HG02840 (cell line): Measurements from ENCODE around the gene CLASP2.

Source experiments
- ATAC-seq: cut with Tn5 transposase; IDR thresholded peaks from one replicate; pipeline ENCODE4 v1.9.1; 2021; ENCODE audit warnings: mild to moderate bottlenecking, moderate library complexity, moderate number of reproducible peaks; ENCODE audit not compliant: unreplicated experiment, low FRiP score

CLASP2 gene

DNA sequence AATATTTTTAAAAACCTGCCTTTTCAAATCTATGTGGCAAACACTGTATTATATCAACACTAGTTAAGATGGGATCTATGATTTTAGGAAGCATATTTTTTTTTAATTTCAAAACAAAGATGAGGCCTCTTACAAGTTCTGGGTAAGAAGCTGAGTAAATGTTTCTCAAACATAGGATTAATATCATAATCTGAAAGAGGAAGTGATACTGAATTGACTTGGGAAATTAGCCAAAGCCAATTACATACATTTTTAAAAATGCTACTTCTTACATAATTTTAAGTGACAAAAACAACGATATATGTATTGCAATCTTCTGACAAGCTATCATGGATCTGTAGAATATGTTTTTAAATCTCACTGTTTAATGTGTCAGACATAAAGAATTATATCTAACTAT lies 142.7 kb downstream of the CLASP2 start:
- ATAC-seq = no peak

DNA sequence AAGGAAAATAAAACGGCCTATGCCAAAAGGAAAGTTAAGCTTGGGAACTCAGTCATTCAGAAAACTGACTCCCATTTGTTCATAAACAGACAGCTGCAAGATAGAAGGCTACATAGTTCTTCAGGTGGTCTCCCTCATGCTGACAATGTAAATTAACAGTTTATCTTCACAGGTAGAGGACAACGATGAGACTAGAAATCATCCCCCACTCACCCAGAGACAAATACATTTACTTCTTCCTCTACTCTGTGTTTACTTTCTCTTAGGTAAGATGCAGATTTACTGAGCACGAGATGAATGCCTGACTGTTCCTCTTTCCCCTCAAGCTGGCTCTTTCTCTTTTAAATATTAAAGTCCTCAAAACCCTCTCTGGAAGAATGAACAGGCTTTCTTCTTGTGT lies 160.2 kb downstream of the CLASP2 start:
- no peak for ATAC-seq

- ATAC-seq = no peak
Observed at GRCh38 chr3:33557279-33557678, 160.8 kb downstream of the CLASP2 start.

DNA sequence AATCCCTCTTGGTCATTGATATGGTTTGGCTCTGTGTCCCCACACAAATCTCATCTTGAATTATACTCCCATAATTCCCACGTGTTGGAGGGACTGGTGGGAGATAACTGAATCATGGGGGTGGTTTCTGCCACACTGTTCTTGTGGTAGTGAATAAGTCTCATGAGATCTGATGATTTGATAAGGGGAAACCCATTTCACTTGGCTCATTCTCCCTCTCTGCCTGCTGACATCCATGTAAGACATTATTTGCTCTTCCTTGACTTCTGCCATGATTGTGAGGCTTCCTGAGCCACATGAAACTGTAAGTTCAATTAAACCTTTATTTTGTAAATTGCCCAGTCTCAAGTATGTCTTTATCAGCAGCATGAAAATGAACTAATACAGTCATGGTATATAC lies 171.0 kb downstream of the CLASP2 start:
- ATAC-seq = no peak

GRCh38 chr3:33544126-33544525 lies 173.9 kb downstream of the CLASP2 start:
- ATAC-seq = no peak

DNA sequence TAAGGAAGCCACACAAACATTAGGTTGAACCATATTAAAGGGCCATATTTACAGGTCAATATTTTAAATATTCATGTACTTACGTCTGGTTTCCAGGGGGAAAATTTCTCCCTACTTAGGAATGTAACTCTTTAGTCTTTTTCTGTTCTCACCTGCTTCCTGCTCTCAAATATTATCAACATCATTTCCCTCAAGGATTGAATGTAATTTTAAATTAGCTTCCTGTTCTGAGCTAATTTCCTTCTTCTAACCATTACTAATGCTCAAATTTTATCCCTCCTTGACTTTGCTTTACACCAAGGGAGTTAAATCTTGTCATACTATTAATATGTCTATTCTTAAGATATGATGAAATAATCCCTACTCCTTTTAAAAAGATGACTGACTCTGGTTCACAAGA lies 174.5 kb downstream of the CLASP2 start:
- no peak for ATAC-seq

GRCh38 chr3:33541918-33542317 lies 176.1 kb downstream of the CLASP2 start:
- ATAC-seq = no peak

GRCh38 chr3:33538678-33539339 lies 179.2 kb downstream of the CLASP2 start:
- no peak for ATAC-seq

DNA sequence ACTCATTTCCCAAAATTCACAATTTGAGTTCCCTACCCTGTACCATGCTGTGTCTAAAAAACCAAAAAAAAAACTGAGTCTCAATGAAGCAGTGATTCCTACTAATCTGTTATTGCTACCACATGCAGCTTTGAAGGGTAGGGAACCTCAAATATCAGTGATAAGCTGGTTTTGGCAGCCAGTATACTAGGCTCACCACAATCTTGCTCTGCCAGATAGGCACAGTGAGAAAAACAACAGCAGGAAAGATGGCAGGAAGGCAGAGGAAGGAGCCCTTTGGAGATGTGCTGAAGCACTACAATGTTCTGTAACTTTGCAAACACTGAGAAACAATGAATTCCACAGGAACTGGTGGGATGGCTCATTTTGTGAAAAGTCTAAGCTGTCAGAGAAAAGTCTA lies 180.9 kb downstream of the CLASP2 start:
- no peak for ATAC-seq

- ATAC-seq = no peak
Observed at GRCh38 chr3:33526787-33527186, 191.3 kb downstream of the CLASP2 start.

GRCh38 chr3:33525232-33525631 lies 192.8 kb downstream of the CLASP2 start:
- ATAC-seq = no peak

- ATAC-seq = no peak
Observed at GRCh38 chr3:33523093-33523667, 194.9 kb downstream of the CLASP2 start.

DNA sequence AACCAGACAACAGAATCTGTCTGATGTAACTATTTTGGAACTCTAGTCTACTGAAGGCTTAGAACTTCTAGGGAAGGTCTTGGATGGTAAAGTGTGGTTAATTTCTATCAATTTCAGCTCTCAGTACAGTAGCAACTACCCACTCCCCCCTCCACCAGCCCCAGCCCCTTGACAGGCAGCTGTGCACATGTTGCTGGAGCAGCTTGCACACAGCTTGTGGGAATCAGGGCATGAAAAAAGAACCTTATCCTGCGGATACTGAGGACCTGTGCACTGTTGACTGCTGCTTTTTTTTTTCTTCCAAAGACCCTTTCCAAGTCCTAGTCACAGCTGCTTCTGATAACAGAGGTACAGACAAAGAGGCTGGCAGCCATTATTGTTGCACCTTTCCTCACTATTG lies 196.3 kb downstream of the CLASP2 start:
- ATAC-seq = no peak

- ATAC-seq = no peak
Observed at GRCh38 chr3:33513262-33513863, 204.7 kb downstream of the CLASP2 start.

DNA sequence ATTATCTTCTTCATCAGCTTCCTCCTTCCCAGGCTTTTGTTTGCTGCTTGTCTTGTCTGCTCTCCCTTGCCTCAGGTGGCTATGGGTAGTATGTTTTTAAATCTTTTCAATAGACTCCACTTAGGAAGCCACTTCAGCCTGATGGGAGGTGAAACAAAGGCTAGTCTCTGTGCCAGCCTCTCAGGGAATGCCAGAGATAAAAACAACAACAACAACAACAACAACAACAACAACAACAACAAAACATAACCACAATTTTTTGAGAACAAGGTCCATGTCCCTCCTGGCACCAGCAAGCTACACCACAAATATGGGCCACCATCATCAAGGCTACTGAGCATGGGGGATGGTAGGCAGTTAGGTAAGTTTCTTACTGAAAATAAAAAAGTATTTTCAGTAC lies 213.0 kb downstream of the CLASP2 start:
- ATAC-seq = no peak

- ATAC-seq = no peak
Observed at GRCh38 chr3:33496449-33496848, 221.6 kb downstream of the CLASP2 start.

DNA sequence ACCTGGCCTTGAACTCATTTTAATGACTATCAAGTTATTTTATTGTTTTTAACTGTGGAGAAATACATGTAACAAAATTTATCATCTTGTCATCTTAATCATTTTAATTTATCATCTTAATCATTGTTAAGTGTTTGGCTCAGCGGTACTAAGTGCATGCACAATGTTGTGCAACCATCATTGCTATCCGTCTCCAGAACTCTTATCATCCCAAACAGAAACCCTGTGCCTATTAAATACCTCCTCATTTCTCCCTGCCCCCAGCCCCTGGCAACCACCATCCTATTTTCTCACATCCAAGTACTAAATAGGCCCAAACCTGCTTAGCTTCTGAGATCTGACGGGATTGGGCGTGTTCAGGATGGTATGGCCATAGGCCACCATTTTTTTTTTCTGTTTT lies 226.3 kb downstream of the CLASP2 start:
- ATAC-seq = no peak

DNA sequence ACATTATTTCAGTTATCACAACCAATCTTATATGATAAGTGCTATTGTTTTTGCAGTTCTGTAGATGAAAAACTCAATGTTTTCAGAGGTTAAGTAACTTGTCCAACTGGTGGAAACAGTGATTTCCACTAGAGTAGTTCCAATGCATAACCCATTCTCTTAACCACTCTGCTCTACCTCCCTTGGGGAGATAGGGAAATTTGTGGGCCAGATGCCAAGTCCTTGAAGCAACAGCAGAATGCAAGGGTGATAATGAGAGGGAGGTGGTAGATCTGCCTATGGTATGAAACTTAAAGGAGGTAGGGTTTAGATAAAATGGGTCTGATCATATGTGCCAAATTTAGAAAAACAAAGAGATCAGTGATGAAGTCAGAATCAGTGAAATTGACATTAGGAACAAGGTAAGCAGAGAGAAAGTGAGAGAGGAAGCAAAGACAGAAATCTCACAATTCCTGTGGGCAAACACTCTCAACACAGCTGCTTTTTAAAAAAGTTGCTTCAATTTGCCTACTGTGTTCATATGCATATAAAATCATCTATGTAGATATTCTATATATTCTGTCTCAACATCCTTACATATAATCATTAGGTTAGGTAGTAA lies 227.3 kb downstream of the CLASP2 start:
- no peak for ATAC-seq

DNA sequence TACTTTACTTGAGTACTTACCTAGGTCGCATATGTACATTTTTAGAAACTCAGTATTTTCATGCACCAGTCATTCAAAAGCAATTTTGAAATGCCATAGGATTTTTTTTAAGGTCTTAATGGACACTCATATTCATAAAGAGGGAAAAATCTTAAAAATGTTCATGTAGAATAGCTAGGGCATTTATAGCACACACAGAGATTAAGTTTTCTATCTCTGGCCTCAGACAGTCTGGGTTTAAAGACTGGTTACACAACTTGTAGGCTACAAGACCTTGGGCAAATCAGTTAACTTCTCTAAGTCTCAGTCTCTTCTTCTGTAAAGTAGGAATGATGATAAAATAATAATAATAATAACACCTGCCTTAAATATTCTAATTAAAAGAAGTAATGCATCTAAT lies 229.4 kb downstream of the CLASP2 start:
- ATAC-seq = no peak

DNA sequence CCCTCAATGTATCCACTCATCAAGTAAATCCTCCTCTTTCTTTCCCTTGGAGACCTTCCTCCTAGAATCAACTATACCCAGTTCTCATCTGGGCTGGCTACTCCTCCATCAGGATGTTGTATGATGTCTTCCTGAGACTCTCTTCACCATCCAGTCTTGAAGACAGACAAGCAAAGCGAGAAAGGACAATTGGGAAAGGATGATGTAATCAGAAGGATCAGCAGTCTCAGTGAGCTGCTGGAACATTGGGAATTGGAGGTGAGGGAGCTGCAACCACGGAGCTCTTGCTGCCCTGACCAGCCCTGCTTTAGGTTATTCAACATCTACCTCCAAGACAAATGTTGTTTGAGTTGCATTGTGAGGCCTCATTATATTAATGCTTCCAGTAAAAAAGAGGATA lies 229.8 kb downstream of the CLASP2 start:
- no peak for ATAC-seq

DNA sequence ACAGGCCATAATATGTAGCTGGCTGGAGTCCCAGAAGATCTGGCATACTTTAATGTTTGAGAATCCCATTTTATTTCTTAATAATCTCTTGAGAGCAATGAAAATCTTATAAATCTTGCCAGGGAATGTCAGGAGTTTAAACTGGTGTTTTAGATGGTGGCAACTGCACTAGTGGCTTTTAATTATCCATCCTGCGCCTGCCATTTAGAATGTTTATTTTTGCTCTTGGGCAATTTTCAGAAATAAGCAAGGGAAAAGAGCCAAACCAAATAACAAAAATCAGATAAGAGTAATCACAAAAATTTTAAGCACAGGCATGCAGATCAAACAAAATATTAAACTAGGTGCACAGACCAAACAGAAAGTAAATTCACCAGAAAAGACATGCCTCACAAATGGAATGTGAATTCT lies 235.9 kb downstream of the CLASP2 start:
- no peak for ATAC-seq

GRCh38 chr3:33474896-33475295 lies 243.2 kb downstream of the CLASP2 start:
- no peak for ATAC-seq
